Kidney epithelial cell (primary cell): ENCODE data around the gene CXorf58. TPM values are rescaled to one million over a fixed set of nuclear protein-coding genes. Genes with fewer than 3 reads are reported as not detected.

Experiments used
- DNase-seq: peaks from one replicate; pipeline ENCODE4 v3.0.0-alpha.2; 2010; ENCODE audit warnings: low read depth
- H3K27me3 ChIP-seq: 2 replicates; pipeline ENCODE4 v1.6.0; 2011; ENCODE audit warnings: low read length; ENCODE audit not compliant: control insufficient read depth, insufficient read depth
- H3K36me3 ChIP-seq: 2 replicates; pipeline ENCODE4 v1.5.1; 2011; ENCODE audit warnings: low read length; ENCODE audit not compliant: control insufficient read depth, insufficient read depth
- H3K4me3 ChIP-seq: 2 replicates; pipeline ENCODE4 v1.5.1; 2011; ENCODE audit warnings: low read depth, mild to moderate bottlenecking, control low read depth, low read length
- CTCF ChIP-seq: IDR thresholded peaks from 2 replicates; pipeline ENCODE4 v1.5.1; 2011; ENCODE audit warnings: mild to moderate bottlenecking, moderate library complexity, low read length, control low read depth, inconsistent platforms; ENCODE audit not compliant: insufficient read depth, poor library complexity, severe bottlenecking
- total RNA-seq: library from RNA; depleted of rRNA; stranded (reverse); fragments of >200 nt; gene quantifications from 2 replicates; pipeline ENCODE4 v1.2.3, GENCODE V29; 2015

The CXorf58 gene
- total RNA-seq, 1 donor from 2014 or later = not detected

- Histone ChIP-seq H3K27me3 (no peaks in the 10 kb centered on the region), H3K4me3 (no peak overlapping the region), H3K36me3 (no peaks in the 10 kb centered on the region)
- no peak for TF ChIP-seq CTCF
- DNase-seq = no peak
Measured at GRCh38 chrX:23982891-23983290, 75.1 kb downstream of the CXorf58 start.

Other genes with a start within 250 kb of the CXorf58 start
- 181 and 193 TPM in 2 replicates for gene PRDX4, start 240.5 kb upstream of the CXorf58 start, total RNA-seq
- 48.8 and 55.5 TPM in 2 replicates for gene ACOT9, start 164.7 kb upstream of the CXorf58 start, total RNA-seq
- gene SAT1, start 124.8 kb upstream of the CXorf58 start, total RNA-seq = 1,000 and 1,207 TPM in 2 replicates
- gene APOO, start 68 bp upstream of the CXorf58 start, total RNA-seq = 14.0 and 17.3 TPM in 2 replicates
- gene KLHL15, start 119.2 kb downstream of the CXorf58 start, total RNA-seq = 4.4 and 4.6 TPM in 2 replicates
- gene EIF2S3, start 146.9 kb downstream of the CXorf58 start, total RNA-seq = 208 and 234 TPM in 2 replicates
- gene ZFX, start 241.7 kb downstream of the CXorf58 start, total RNA-seq = 17.6 and 19.7 TPM in 2 replicates